Activated CD4-positive, alpha-beta T cell treated with anti-CD3 and anti-CD28 coated beads, Interleukin-2, amount 50 U/mL, for 1 hour (primary cell): ENCODE measurements around the gene MRPL11.
A peak's percentile ranks its signal among the peaks of the same experiment; 100 is the strongest.

Experiments used
- DNase-seq: peaks from one replicate; pipeline ENCODE4 v3.0.0-alpha.2; 2020

MRPL11 gene

DNA sequence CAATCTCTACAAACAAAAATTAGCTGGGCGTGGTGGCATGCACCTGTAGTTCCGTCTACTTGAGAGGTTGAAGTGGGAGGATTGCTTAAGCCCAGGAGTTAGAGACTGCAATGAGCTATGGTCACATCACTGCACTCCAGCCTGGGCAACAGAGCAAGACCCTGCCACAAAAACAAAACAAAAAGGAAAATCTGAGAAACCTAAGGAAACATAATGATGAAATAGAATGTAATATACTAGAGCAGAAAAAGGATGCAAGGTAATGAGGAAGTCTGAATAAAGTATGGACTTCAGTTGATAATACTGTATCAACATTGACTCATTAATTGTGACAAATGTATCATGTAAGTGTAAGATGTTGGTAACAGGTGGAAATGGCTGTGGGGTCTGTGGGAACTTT, 9.7 kb downstream of the MRPL11 start:
- DNase-seq, result no peak

DNA sequence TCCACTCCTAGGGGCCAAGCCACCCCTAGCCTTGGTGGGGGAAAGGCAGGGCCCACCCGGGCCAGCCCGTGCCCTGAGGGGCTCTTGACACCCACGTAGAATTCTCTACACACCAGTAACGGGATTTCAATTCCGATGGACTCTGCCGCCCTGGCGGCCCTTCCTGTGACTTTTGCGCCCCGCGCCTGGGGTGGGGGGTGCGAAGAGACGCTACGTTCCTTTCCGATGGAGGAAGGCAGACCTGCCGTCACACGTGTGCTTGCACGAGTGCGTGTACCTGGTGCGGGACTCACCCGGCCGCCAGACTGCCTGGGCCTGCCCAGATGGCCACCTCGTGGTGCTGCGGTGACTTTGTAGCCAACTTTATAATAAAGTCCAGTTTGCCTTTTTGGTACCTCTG, 12.3 kb downstream of the MRPL11 start:
- no peak for DNase-seq

DNA sequence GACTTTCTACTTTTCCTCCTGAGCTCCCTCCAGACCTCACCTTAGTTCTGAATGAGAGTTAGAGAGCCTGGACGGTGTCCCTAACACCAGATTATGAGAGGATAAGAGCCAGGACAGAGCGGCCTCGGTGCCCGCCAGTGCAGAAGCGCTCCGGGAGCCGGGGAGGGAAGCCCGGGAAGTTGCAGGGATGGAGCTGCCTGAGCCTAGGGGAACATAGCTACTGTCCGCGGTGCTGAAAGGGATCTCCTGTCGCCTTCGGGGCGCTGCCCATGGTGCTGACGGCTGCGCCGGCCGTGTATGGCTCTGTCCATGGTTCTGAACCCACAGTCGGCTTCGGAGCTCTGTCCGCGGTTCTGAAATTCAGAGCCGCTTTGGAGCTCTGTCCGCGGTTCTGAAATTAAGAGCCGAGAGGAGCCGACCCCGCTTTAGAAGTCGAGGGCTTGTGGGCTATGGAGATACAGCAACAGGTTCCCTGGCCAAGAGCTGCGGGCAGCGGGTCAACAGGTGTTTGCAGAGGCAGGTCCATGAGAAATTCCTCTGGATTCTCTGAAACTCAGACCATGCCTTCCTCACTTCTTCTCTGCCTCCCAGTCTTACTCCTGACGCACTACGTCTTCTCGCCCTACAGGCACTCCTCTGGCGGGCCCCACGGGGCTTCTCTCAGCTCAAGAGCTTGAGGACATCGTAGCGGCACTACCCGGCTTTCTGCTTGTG, 17.0 kb downstream of the MRPL11 start:
- DNase-seq, result peak; percentile 89

DNA sequence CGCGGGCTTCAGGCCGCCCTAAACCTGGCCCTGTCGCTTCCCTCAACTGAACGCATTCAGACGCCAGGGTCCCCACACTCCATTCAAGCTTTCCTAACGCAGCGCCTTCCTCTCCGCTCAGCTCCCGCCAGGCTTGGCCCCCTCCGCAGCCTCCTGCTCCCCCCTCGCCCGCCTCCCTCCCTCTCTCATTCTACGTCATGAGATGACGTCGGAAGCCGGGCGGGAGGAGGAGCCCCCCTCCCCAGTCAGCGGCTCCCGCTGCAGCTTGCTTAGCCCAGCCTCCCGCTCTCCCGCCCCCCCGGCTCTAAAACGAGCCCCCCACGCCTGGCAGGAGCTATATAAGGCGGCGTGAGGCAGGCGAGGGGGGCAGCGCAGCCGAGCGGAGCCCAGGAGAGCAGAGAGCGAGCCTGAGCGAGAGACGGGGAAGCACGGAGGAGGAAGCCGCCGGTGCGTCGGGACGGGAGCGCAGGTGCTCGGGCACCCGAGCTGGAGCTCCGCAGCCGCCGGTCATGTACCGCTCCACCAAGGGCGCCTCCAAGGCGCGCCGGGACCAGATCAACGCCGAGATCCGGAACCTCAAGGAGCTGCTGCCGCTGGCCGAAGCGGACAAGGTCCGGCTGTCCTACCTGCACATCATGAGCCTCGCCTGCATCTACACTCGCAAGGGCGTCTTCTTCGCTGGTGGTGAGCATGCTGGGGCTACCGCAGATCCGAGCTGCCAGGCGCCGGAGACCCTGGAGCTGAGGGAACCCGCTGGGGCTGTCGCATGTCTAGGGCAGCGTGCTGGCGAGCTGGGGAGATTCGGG, 17.8 kb downstream of the MRPL11 start, which contains the start of gene NPAS4:
Gene NPAS4 (plus strand): TSS at position 365 of the 806 bp plus-strand sequence. CDS start 145 bp downstream, at position 510.
- DNase-seq, result no peak

DNA sequence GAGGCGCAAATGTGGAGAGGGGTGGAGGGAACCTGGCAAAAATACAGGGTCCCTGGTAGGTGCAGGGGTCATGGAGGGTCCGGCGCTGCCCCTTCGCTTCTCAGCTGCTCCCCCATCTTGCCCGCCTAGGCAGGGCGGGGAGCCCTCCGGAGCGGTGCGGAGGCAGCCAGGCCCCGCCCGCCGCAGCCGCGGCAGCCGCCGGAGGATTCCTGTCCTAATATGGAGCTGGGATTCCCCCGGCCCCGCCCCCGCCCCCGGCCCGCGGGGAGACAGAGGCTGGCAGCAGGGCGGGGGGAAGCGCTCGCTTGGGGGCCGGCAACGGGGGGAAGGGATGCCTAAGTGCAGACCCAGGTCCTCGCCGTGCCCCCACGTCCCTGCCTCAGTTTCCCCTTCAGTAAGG, 18.8 kb downstream of the MRPL11 start:
- no peak for DNase-seq

DNA sequence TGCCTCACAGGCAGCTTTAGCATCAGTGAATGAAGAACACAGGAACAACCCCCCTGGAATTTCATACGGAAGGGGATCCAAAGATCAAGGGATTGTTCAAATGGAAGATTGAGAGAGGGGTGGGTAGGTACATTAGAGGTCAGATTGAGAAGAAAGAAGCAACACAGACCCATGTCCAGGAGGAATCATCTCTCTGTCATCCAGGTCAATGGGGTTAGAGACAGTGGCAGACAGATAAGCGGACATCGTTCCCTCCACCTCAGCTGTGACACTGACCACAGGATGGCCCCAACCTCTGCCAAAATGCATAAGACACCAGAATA, 19.7 kb downstream of the MRPL11 start:
- DNase-seq, result no peak

DNA sequence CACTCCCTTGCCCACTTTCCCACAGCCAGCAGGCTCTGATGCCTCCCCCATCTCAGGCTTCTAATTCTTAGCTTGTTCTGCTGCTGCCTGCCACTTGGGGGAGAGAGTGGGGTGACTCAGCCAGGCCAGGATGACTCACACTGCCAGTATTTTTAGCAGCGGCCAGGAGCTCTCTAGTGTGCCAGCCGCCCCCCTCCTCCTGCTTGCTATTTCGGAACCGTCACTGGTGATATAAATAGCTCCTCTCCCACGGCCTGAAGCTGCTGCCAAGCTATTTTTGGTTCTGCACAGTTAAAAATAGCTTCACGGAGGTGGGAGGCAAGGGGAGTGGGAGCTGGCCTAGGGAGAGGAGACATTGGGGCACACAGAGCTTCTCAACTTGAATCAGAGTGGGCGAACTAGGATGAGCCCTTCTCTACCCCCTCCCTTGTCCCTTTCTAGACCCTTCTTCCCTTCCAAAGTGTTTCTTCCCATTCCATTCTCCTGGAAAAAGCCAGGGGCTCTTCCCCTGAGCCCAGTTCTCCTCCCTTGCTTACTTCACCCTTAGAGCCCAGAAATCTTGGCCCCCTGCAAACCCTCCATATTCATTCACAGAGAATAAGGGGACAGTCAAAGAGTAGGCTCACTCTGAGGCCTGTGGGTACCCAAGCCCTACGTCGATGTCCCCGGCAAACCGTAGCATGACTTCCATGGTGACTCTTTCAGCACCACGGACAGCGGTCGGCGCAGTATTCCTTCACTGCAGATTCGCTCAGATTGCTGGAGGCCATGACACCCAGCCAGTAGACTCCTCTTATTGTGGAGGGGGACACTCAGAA, 20.3 kb downstream of the MRPL11 start:
- DNase-seq, result peak; percentile 58

DNA sequence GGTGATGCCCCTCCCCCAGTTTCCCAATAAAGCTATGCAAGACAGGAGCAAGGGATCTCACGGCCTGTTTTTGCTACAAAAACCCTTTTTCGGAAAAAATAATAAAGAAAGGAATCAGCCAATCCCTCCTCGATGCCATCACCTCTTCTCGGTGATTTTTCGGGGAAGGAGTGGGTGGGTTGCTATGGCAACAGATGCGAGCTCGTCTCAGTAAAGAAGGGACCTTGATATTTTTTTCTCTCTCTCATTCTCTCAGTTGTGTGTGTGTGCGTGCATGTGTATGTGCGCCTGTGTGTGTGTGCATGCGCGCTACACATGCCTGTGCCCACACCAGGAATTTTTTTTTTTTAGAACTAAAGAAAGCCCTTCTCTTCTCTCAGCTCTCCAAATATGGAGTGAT, 21.6 kb downstream of the MRPL11 start:
- DNase-seq, result no peak

DNA sequence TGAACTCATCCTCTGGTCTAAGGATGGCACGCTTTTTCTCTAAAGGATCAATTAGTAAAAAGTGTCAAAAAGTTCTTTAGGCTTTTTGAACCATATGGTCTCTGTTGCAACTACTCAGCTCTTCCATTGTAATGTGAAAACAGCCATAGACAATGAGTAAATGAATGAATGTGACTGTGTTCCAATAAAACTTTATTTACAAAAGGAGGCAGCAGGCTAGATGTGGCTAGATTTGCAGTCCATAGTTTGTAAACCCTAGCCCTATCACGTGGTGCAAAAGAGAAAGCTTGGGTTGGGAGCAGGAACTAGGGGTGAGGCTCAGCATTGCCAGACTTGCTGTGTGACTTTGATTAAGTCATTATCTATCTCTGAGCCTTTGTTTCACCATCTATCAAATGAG, 23.2 kb downstream of the MRPL11 start:
- no peak for DNase-seq

DNA sequence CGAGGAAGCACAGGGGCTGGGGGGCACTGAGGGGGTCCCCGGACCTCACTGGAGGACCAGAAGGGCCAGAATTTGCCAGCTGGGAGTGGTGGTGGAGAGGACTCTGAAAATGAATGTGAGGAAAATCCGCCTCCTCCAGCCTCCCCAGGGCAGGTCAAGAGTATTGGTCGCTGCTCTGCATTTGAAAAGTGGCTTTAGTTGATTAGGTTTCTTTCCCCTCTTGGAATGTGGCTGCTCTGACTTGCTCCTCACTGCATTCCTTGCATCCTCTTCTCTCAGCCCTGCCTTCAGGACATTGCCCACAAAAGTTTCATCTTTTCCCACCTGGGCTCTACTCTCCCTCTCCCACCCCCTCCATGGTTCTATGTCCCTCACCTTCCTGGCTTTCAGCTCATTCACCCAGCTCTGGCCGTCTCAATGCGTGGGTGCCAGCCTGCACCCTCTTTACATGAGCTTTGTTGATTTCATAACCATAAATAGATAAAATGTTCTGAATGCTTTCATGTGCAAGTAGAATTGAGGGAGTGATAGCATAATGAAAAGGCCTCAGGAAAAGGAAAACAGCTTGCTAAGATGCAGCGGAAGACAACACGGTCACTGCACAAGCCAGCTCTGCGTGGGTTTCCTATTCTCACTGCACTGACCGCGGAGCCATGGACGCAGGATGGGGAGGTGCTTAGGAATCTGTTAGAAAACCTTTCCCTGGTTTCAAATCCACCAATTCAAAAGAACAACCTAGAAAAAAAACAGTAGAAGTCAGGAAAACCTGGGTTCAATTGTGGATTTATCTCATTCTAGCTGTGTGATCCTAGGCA, 24.3 kb downstream of the MRPL11 start:
- DNase-seq, result no peak

DNA sequence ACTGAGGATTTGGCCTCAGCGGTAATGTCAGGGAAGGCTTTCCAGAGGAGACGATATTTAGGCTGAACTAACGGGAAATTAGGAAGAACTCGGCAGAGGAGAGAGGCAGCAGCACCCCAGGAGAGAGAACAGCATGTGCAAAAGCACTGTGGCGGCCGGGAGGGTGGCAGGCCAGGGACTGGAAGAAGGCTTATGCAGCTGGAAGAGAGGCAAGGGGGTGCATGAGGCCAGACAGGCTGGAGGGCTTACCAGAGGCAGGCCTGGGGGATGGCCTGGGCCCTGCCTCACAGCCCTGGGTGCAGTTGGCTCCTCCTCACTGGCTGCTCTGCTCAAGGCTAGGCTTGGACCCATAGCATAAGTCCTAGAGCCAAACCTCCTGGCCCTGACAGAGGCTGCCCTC, 25.5 kb downstream of the MRPL11 start:
- no peak for DNase-seq

DNA sequence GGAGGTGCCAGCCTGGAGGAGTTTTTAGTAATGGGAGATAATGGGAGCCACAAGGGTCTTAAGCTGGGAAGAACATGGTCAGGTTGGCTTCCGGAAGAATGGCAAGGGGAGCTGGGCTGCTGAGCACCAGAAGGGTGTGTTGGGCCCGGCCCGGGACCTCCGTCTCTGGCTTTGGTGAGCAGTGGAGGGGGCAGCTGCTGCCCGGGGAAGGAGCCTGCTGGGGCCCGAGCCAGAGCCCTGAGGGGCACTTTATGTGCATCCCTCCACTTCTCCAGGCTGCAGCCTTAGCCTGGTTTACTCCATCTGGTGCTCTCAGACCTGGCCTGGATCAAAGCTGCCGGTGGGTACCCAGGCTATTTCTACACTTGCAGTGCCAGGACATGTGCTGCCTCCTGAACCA, 26.5 kb downstream of the MRPL11 start:
- no peak for DNase-seq

DNA sequence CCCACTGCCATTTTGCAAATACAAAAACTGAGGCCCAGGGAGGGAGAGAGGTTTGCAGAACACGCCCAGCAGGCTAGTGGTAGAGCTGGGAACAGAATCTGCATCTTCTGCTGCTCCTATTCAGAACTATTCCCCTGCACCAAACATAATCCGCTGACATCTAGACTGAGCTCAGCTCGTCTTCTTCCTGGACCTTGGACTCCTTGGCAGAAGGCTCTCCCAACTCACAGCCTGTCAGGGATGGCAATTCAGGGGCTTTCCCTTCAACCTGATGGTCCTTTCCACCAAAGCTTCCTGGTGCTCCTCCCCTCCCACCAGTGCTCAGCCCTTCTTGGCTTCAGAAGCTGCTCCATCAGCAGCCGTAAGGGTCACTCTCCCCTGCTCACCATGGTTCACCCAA, 27.3 kb downstream of the MRPL11 start:
- DNase-seq, result no peak

DNA sequence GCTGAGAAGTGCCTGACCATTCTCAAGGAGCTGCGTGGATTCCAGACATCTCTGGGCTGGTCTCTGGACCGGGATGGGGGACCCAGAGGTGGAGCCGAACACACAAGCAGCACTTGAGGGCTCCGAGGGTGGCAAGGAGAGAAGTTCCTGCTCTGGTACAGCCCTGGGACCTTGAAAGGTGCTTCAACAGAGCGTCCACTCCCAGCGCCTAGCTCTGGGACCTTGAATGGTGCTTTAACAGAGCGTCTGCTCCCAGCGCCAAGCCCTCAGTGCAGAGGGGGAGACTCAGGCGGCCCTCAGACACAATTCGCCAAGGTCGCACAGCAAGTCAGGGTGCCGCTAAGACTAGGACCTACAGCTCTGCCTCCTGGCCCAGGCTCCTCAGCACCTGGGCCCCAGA, 28.5 kb downstream of the MRPL11 start:
- DNase-seq, result no peak

DNA sequence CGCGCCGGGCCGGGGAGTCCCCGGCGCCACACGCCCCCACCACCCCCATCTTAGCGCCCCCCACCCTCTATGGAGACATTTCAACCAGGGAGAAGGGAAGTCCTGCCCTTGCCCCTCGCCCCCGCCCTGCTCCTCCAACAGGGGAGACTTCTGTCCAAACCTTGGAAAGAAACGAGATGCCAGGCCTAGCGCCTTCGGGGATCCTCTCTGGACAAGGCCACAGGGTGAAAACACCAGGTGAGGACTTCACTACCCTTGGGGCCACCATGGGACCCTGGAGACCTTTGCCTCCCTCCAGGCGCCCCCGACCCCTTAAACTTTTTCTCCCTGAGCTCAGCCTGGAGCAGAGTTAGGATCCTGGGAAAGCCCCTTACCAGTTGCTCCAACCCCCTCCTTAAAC, 29.4 kb downstream of the MRPL11 start:
- DNase-seq, result no peak

DNA sequence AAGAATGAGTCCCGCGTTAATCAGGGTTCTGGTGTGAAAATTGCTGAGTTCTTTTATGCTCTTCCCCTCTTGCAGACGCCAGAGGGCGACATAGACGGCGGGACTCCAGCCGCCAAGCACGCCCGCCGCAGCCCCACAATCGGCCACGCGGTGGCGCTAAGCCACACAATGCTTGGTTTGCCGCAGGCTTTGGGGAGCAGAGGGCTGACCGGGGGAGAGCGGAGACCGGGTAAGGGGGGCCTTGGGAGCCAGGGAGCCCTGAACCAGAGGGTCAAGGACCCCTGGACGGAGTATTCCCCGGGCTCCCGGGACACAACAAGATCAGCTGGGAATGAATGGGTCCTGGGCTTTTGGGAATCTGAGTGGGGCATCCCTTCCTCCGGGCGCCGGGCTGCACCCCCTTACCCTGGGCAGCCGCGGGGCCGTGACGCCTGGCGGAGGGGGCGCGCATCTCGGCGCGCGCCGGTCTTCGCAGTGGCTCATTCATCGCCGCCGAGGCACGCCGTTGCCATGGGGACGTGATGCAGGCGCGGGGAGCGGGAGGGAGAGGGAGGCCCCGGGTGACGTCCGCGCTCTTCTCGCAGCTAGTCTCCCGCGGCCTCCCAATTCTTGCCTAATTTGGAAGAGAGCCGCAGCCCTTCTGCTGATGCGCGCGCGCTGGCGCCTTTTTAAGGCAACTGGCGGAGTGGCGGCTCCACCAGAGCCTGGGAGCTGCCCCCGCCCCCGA, 30.0 kb downstream of the MRPL11 start:
- DNase-seq, result peak; percentile 96

DNA sequence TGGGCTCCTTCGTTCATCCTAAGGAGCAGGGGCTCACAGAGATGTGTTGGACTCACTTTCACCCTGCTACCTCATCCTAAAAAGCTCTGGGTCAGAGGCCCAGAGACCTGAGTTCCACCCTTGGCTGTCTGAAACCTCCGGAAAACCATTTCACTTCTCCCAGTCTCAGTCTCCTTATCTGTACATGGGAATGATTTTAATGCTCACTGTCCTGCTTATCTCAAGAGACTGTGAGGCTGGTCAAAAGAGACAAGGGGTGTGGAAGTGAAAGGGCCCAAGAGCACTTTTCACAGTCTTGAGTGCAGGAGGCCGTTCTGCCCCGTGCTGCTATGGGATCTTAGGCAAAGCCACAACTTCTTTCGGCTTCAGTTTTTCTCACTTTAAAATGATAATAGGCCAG, 31.0 kb downstream of the MRPL11 start:
- no peak for DNase-seq

DNA sequence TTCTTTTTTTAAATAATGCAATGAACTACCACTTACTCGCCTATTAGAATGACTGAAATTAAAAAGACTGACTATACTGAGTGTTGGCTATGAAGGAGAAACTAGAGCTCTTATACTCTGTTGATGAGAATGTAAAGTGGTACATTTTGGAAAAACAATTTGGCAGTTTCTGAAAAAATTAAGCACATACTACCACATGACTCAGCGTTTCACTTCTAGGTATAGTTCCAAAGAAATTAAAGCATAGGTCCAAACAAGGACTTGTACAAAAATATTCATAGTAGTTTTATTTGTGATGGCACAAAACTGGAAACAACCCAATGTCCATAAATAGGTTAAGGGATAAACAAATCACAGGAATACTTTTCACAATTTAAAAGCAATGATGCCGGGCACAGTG, 44.7 kb downstream of the MRPL11 start:
- no peak for DNase-seq

DNA sequence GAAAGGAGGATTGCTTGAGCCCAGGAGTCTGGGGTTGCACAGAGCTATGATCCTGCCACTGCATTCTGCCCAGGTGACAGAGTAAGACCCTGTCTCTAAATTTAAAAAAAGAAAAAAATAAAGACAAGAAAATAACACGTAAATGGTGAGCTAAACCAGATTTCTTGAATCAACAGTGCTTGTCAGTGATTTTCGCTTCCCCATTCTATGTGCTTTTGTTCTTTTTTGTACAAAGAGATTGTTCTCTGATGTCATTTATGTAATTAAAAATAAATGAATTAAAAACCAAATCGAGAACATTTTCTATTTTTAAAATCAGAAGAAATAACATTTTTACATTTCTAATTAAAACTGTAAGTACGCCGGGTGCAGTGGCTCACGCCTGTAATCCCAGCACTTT, 47.3 kb downstream of the MRPL11 start:
- DNase-seq, result no peak

DNA sequence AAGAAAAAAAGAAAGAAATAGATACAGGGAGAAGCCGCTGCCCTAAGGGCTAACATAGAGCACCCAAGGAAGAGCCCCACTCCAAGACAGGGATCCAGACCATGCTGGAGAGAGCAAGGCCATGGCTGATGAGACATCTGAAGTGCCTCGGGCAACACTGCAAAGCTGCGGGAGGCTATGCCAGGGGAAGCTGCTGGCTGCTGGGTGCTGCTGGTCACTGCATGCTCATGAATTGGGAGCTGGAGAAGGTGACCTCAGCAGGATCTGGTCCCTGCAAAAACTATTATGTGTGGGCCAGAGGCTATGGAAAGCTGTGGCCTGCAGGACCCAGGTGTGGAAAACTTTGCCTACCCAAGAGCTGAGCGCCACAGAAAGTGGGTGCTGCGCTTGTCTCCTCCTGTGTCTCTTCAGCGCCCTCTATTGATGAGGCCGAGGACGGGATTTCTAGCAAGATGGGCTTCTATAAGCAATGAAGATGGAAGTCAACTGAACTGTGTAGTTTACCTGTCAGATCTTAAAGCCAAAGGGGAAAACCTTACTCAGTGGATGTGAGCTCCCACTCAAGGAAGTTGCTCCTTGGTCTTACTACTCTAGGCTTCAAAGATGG, 49.8 kb downstream of the MRPL11 start:
- DNase-seq, result peak; percentile 70

DNA sequence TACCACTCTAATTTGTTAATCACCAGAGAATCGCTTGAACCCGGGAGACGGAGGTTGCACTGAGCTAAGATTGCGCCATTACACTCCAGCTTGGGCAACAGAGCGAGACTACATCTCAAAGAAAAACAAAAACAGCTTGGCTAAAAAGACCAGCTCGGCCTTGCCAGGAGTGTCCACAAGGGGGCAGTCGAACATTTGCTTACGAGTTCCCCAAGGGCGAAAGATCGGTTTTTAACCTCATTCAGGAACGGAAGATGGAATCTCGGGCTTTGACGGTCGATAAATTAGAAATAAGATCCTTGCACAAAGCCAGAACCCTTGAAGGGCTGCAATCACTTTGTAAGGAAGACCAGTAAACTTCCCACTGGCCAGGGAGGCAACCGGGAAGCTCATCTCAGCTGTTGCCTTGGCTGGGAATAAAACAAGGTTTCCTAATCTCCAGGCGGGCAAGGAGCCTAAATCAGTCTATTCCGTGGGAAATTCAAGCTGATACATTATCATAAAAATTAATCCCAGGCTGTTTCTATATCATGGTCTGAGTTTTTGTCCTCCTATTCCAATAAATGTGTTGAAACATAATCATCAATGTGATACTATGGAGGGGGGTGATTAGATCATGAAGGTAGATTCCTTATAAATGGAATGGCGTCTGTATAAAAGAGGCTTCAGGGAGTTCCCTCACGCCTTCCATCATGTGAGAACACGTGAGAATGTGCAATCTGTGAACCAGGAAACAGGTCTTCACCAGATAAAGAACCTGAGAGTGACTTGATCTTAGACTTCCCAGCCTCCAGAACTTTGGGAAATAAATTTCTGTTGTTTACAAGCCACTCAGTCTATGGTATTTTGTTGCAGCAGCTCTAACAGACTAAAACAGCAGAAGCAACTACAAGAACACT, 52.2 kb downstream of the MRPL11 start:
- DNase-seq, result peak; percentile 85
